CD4-positive, alpha-beta T cell treated with Interleukin-1 beta for 1 hour (primary cell): ENCODE data around the gene FSTL4.
"Not testable (repeated sequence)": the region's sequence is repeated elsewhere in the genome, so short reads cannot be mapped to it uniquely, and the experiment has no call there.

Experiments used
- DNase-seq, 2 donors: peaks; one replicate each; pipeline ENCODE4 v3.0.0-alpha.2; 2020 to 2022

FSTL4 gene

DNA sequence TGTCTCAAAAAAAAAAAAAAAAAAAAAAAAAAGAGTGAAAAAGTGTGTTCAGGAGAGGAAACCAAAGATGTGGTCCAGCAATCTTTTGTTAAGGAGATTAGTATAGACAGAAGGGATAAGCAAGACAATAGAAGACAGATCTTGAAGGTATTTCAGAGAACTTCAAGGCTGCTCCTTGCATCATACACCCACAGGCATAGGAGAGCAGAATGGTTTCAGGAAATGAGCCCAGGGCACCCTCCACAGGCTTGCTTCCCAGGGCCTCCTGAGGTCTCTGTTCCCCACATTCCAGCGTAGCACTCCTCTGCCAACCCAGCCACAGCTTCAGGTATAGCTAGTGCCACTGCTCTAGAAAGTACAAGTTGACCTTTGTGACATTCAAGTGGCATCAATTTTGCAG lies 65.8 kb downstream of the FSTL4 start:
- DNase-seq, result no peak

DNA sequence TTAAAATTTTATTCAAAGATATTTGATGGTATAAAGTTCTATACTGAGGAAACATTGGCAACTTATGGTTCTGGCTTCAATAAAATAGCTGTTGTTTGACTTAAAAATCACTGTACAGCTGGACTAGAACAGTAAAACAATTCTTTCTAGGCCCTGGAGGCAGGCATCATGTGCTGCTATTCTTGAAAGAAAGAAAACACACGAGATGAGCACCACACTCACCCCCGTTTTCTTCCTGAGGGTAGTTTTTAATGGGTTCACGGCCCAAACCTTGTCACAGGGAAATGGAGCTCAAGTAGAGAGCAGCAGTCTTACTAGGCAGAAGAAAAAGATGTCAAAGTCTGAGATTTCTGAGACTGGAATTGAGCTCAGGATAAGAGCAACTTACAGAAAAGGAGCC lies 68.0 kb downstream of the FSTL4 start:
- no peak for DNase-seq

- no peak for DNase-seq
Observed at GRCh38 chr5:133539818-133540217, 72.5 kb downstream of the FSTL4 start.

DNA sequence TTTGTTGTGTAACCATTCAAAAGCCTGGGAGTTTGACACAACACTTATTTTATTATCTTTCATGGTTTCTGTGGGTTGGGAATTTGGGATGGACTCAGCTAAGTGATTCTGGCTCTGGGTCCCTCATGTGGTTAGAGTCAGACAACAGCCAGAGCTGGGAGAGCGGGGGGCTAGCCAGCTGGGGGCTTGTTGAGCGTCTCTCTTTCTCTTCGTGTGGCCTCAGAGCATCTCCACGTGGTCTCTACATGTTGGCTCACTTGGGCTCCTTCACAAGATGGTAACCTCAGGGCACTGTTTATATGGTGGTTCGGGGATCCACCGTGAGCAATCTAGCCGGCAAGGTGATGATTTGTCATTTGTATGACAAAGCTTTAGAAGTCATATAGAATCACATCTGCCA lies 73.6 kb downstream of the FSTL4 start:
- no peak for DNase-seq

DNA sequence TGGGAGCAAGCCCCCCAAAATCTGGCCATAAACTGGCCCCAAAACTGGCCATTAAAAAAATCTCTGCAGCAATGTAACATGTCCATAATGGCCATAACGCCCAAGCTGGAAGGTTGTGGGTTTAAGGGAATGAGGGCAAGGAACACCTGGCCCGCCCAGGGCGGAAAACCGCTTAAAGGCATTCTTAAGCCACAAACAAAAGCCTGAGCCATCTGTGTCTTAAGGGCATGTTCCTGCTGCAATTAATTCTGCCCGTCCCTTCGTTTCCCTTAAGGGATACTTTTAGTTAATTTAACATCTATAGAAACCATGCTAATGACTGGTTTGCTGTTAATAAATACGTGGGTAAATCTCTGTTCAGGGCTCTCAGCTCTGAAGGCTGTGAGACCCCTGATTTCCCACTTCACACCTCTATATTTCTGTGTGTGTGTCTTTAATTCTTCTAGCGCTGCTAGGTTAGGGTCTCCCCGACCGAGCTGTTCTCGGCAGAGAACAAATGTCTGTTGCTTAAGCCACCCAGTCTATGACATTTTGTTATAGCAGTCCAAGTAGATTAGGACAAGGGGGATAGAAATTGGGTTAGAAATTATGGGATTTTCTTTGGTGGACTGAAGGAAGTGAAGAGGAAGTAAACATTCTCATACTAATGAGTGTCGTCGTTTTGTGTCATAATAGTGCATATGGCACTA lies 77.0 kb downstream of the FSTL4 start:
- DNase-seq, result not testable (repeated sequence)

GRCh38 chr5:133534566-133534965 lies 77.8 kb downstream of the FSTL4 start:
- DNase-seq, result no peak

GRCh38 chr5:133533541-133533940 lies 78.8 kb downstream of the FSTL4 start:
- DNase-seq, result no peak

GRCh38 chr5:133531594-133531993 lies 80.7 kb downstream of the FSTL4 start:
- no peak for DNase-seq

GRCh38 chr5:133531178-133531577 lies 81.2 kb downstream of the FSTL4 start:
- no peak for DNase-seq

GRCh38 chr5:133530270-133530669 lies 82.1 kb downstream of the FSTL4 start:
- DNase-seq, result no peak

- no peak for DNase-seq
Observed at GRCh38 chr5:133528841-133529240, 83.5 kb downstream of the FSTL4 start.

DNA sequence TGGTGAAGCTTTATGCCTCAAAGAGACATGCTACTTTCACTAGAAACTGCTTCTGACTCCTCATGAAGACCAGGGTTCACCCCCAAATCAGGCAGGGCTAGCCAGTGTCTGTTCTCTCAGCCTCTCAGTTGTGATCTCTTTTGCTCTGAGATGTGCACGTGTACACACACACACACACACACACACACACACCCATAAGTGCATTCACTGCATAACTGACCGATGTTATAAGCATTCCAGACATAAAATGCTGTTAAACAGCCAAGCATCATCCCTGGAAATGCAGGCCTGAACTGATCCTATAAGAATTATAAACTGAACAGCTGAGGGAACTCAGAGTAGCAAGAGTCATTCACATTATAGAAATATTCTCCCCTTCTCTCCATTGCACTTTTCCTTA lies 85.0 kb downstream of the FSTL4 start:
- no peak for DNase-seq

GRCh38 chr5:133526368-133526767 lies 86.0 kb downstream of the FSTL4 start:
- DNase-seq, result no peak

GRCh38 chr5:133525126-133525525 lies 87.2 kb downstream of the FSTL4 start:
- DNase-seq, result no peak

DNA sequence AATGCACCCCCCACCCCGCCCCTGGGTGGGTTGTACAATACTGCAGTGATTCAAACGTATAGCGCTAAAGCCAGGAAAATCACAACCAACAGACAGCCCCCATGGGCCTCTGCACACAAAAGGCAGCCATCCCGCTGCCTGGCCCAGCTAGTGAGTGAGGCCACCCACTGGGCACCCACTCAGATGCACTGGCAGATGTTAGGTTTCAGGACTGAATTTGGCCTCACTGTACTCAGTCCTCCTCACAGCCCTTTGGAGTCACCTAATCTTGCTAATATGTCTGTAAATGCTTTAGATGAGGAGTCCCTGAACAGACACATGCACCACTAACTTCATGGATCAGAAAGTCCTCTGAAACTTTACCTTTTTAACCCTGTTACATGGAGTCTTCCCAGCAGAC lies 87.7 kb downstream of the FSTL4 start:
- DNase-seq, result no peak

- DNase-seq, result no peak
Observed at GRCh38 chr5:133523961-133524586, 88.3 kb downstream of the FSTL4 start.

GRCh38 chr5:133523013-133523658 lies 89.2 kb downstream of the FSTL4 start:
- no peak for DNase-seq

DNA sequence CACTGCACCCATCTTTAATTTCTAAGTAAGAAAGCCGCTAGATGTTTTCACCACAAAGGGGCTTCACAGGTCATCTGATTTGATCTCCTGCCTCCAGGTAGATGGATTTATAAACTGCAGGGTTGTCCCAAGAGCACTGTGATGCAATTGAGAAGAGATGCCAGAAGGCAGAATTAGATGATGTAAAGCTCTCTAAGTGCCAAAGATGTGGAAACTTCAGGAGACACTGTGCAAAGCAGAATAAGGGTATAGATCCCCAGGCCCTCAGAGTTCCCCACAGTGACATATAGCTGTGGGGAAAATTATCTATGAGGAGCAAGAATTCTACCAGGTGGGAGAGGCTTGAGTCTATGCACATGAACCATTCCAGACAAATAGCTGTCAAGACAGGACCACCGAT lies 90.5 kb downstream of the FSTL4 start:
- DNase-seq, result no peak

DNA sequence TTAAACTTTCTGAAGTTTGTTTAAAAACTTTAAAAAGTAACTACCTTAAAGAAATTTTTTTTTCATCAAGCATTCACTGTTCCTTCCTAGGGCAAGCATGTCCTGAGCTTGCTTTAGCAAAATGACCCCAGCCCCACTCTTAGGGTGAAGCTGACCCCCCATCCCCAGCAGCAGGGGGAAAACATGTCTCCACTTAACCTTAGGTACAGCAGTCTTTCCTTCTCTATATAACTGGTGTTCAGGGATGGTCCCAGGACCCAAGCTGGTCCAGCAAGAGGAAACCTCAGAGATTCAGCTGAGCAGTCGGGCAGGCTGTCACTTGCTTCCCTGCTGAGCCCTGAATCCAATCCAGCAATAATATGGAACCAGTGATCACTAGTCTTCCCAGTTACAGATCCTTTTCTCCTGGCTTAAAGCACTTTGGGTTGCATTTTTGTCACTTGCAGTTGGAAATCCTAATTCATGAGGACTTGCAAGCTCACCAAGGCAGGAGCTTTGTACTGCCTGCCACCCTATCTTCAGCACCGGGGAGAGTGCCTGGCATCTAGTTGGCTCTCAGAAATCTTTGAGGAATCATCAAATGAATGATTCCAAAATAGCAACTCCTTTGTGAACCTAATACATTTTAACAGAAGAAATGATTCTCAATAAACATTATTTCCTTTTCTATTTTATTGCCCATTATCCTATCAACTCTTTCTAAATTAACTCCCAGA lies 91.2 kb downstream of the FSTL4 start:
- no peak for DNase-seq

DNA sequence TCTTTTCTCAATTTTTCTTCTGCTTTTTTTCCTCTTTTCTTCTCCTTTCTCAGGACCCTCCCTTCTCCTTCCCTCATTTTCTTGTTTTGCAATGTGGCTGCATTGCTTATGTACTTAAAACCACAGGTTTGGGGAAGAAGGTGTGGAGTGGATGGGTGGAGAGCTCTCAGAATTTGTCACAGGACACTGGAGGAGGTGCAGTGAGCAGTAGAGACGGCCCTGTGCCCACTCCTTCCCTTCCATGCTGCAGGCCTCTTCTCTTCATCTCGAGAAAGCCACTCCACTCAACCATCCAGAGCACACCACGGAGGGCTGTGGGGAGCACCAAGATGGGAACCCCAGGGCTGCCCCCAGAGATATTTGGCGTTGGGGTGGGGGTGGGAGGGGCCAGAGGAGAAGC lies 92.3 kb downstream of the FSTL4 start:
- no peak for DNase-seq

- DNase-seq, result no peak
Observed at GRCh38 chr5:133519191-133519590, 93.2 kb downstream of the FSTL4 start.

- no peak for DNase-seq
Observed at GRCh38 chr5:133514456-133514855, 97.9 kb downstream of the FSTL4 start.

GRCh38 chr5:133512896-133513295 lies 99.4 kb downstream of the FSTL4 start:
- DNase-seq, result no peak
